Endodermal cell (in vitro differentiated cells): Measurements from ENCODE around the gene STEAP1B. TPM values are rescaled to one million over a fixed set of nuclear protein-coding genes. Genes with fewer than 3 reads are reported as not detected.

Experiments used
- DNase-seq: peaks from one replicate; pipeline ENCODE4 v3.0.0-alpha.2; 2017
- H3K27ac ChIP-seq: 2 replicates; pipeline ENCODE4 v1.5.1; 2013; ENCODE audit warnings: mild to moderate bottlenecking, low read depth, low read length, moderate library complexity
- H3K27me3 ChIP-seq: 2 replicates; pipeline ENCODE4 v1.6.1; 2013; ENCODE audit warnings: mild to moderate bottlenecking, low read length, moderate library complexity; ENCODE audit not compliant: insufficient read depth, control insufficient read depth, poor library complexity, severe bottlenecking
- H3K36me3 ChIP-seq: 2 replicates; pipeline ENCODE4 v1.7.0; 2013; ENCODE audit warnings: mild to moderate bottlenecking, low read length, moderate library complexity; ENCODE audit not compliant: control insufficient read depth, insufficient read depth
- H3K4me1 ChIP-seq: one replicate; pipeline ENCODE4 v1.7.0; 2013; ENCODE audit warnings: low read length; ENCODE audit not compliant: control insufficient read depth, insufficient read depth
- H3K4me3 ChIP-seq: 2 replicates; pipeline ENCODE4 v1.5.1; 2013; ENCODE audit warnings: mild to moderate bottlenecking, low read length, moderate library complexity
- H3K9ac ChIP-seq: 2 replicates; pipeline ENCODE4 v1.6.1; 2013; ENCODE audit warnings: mild to moderate bottlenecking, low read length, moderate library complexity; ENCODE audit not compliant: poor library complexity, severe bottlenecking; ENCODE audit errors: extremely low read depth
- H3K9me3 ChIP-seq: 2 replicates; pipeline ENCODE4 v1.6.1; 2013; ENCODE audit warnings: mild to moderate bottlenecking, low read length, moderate library complexity; ENCODE audit not compliant: control insufficient read depth
- H3K27ac Mint-ChIP-seq: 2 replicates; pipeline ENCODE4 v1.8.0; 2020; ENCODE audit warnings: mixed read lengths
- H3K27me3 Mint-ChIP-seq: 2 replicates; pipeline ENCODE4 v1.8.0; 2021; ENCODE audit warnings: mild to moderate bottlenecking, mixed read lengths; ENCODE audit not compliant: insufficient read depth
- H3K36me3 Mint-ChIP-seq: 2 replicates; pipeline ENCODE4 v1.8.0; 2020; ENCODE audit warnings: low read depth, mixed read lengths
- H3K4me1 Mint-ChIP-seq: 2 replicates; pipeline ENCODE4 v1.8.0; 2020; ENCODE audit warnings: mixed read lengths
- H3K4me3 Mint-ChIP-seq: 2 replicates; pipeline ENCODE4 v1.8.0; 2020; ENCODE audit warnings: mild to moderate bottlenecking, moderate library complexity, mixed read lengths
- H3K9me3 Mint-ChIP-seq: 2 replicates; pipeline ENCODE4 v1.8.0; 2020; ENCODE audit warnings: mild to moderate bottlenecking, mixed read lengths
- CTCF ChIP-seq: fragments of 200-600 bp; sonication (generic); conservative IDR thresholded peaks from 2 replicates; pipeline ENCODE4 v1.5.0; 2021; ENCODE audit warnings: antibody characterized with exemption, mild to moderate bottlenecking
- WGBS, 2 experiments: methylation state at CpG; one replicate each; pipeline versions ENCODE4 v1.1.5 to v1.1.7; 2013; ENCODE audit warnings: missing lambda C conversion rate in 2 of 2, mixed read lengths in 1 of 2; ENCODE audit not compliant: insufficient coverage in 1 of 2, insufficient read length in 1 of 2; 5-methylcytosine and 5-hydroxymethylcytosine counted together
- total RNA-seq, 2 donors: library from RNA; stranded (reverse); fragmentation: NEBNext Ultra II Directional in 1 of 2; extraction: Animal tissue kit (Norgen Biotek cat#: 25700) in 1 of 2; gene quantifications; 2 replicates in 1 of 2; 3 replicates in 1 of 2; pipeline ENCODE4 v1.2.1, GENCODE V29; 2021

The STEAP1B gene
- total RNA-seq, 2 donors from 2014 or later = 30.5 to 54.2 TPM

GRCh38 chr7:22469371-22470143 is 30.4 kb downstream of the STEAP1B start:
- H3K27ac Mint-ChIP-seq = no peak overlapping the region

DNA sequence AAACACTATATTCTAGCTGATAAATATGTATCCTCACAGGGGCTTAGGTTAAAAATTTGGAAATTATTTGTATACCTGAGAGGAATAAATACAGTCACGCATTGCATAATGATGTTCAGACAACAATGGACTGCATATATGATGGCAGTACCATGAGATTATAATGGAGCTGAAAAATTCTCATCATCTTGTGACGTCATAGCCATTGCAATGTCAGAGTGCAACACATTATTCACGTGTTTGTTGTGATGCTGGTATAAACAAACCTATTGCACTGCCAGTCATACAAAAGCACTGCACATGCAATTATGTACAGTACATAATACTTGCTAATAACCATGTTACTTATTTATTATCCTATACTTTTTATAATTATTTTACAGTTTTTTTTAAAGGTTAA is 31.4 kb downstream of the STEAP1B start:
- H3K4me3 ChIP-seq = no peak overlapping the region
- Mint-ChIP-seq H3K27me3 (no peaks in the 10 kb centered on the region), H3K27ac (no peak overlapping the region), H3K4me3 (no peak overlapping the region), H3K9me3 (peaks cover 8% of the 10 kb centered on the region), H3K4me1 (no peaks in the 10 kb centered on the region), H3K36me3 (peaks cover 69% of the 10 kb centered on the region)
- no peak for TF ChIP-seq CTCF
- H3K36me3 ChIP-seq = peaks cover 21% of the 10 kb centered on the region
- no peak overlapping the region for H3K27ac ChIP-seq
- 93 to 98% methylated on average over 3 of the region's 3 CpGs for WGBS, 2 experiments
- H3K9ac ChIP-seq = no peak overlapping the region
- peaks cover 18% of the 10 kb centered on the region for H3K9me3 ChIP-seq
- no peaks in the 10 kb centered on the region for H3K4me1 ChIP-seq
- H3K27me3 ChIP-seq = no peaks in the 10 kb centered on the region
- DNase-seq = no peak

More at GRCh38 chr7:22469371-22470143, 30.4 kb downstream of the STEAP1B start:
- Histone ChIP-seq H3K36me3 (peaks cover 24% of the 10 kb centered on the region), H3K27ac (no peak overlapping the region), H3K4me3 (no peak overlapping the region), H3K27me3 (no peaks in the 10 kb centered on the region), H3K4me1 (no peaks in the 10 kb centered on the region), H3K9ac (no peak overlapping the region), H3K9me3 (peaks cover 18% of the 10 kb centered on the region)
- no peaks in the 10 kb centered on the region for H3K27me3 Mint-ChIP-seq
- H3K4me1 Mint-ChIP-seq = no peaks in the 10 kb centered on the region
- TF ChIP-seq CTCF = no peak
- H3K4me3 Mint-ChIP-seq = no peak overlapping the region
- H3K36me3 Mint-ChIP-seq = peaks cover 72% of the 10 kb centered on the region
- peaks cover 4% of the 10 kb centered on the region for H3K9me3 Mint-ChIP-seq
- WGBS, 2 experiments = 94 to 100% methylated on average over 1 to 3 of the region's 3 CpGs
- no peak for DNase-seq

DNA sequence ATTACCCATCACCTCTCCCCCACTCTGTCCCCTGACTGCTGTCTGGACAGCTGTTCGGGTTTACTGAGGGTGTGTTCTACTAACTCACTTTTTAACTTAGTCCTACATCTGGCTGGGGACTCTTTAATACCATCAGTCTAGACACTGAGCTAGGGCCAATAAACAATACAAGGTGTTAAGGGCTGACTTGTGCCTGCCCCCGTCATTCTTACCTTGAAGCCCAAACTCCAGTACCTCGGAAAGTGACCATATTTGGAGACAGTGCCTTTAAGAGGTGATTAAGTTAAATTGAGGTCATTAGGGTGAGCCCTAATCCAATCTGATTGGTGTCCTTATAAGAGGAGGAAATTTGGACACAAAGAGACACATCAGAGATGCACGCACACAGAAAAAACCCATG is 35.7 kb downstream of the STEAP1B start:
- H3K36me3 ChIP-seq = peaks cover 5% of the 10 kb centered on the region
- DNase-seq = no peak
- Mint-ChIP-seq H3K4me1 (no peaks in the 10 kb centered on the region), H3K27ac (no peak overlapping the region), H3K27me3 (no peaks in the 10 kb centered on the region), H3K4me3 (no peak overlapping the region), H3K36me3 (peaks cover 38% of the 10 kb centered on the region), H3K9me3 (peaks cover 8% of the 10 kb centered on the region)
- peaks cover 8% of the 10 kb centered on the region for H3K9me3 ChIP-seq
- H3K27ac ChIP-seq = no peak overlapping the region
- TF ChIP-seq CTCF = no peak
- no peaks in the 10 kb centered on the region for H3K4me1 ChIP-seq
- H3K4me3 ChIP-seq = no peak overlapping the region
- WGBS, 2 experiments = 79 to 93% methylated on average over 3 to 4 of the region's 4 CpGs
- no peaks in the 10 kb centered on the region for H3K27me3 ChIP-seq
- no peak overlapping the region for H3K9ac ChIP-seq
